ENCODE results near the gene KCTD18. TPM values are rescaled to one million over a fixed set of nuclear protein-coding genes. Genes with fewer than 3 reads are reported as not detected.

Gene KCTD18
- total and polyA plus RNA-seq, 2 of the 8 experiments (the other 6 are each of a cell fraction or from before 2014, with no cell fraction given) = 1.6 to 3.1 TPM

DNA sequence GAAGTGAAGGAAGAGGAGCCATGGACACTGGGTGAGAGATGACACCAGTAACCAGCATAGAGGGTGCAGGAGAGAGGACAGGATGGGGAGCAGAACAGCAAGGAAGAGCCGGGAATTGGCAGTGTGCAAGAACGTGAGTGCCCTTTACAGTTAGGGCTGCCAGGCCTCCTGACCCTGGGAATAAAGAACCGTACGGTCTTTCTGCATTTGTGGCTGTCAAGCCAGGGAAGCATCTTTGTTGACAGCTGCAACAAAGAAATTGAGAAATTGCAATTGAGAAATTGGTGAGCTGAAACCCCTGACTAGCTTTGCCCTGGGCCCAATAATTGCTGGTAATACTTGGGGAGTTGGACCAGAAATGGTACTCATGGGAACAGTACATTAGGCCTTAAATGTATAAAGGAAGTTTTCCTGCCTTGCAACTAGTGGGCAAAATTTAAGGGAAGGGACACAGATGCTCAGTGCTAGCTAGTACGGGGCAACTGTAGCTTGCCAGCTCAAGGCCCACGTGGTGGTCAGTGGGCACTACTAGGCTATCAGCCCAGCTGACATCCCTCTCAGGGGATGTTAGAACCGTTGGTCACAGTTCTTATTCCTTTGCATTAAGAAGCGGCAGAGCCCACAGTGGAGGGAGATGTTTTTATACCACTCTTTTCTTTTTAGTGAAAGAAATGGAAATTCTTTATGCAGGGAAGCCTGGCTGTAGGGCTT is 56.6 kb downstream of the KCTD18 start:
- Histone ChIP-seq H2AFZ (ENCODE audit: low read length) (no peak overlapping the region), H3K4me3 (ENCODE audit: extremely low read depth in 1 of 4, insufficient read depth in 2 of 4, low read depth in 3 of 4, low read length in 4 of 4) (no peak overlapping the region), H2BK5ac (ENCODE audit: low read depth, low read length) (0 out of 2 replicates have a peak overlapping the region, but pooled peaks have one; percentile 15), H3K79me2 (ENCODE audit: control insufficient read depth in 1 of 2, insufficient read depth in 2 of 2, low read length in 2 of 2) (no peaks in the 10 kb centered on the region), H3K27ac (ENCODE audit: low read depth, low read length) (no peak overlapping the region), H2BK12ac (ENCODE audit: low read depth, low read length) (no peak overlapping the region), H3K36me3 (ENCODE audit: control insufficient read depth in 2 of 4, insufficient read depth in 4 of 4, low read length in 3 of 4) (peaks cover 2 to 27% (median 12%) of the 10 kb centered on the region in 4 experiments; a peak in 6 of 8 replicates), H3K9ac (replicated peaks in 1 of 4; ENCODE audit: extremely low read depth in 1 of 4, low read depth in 3 of 4, low read length in 3 of 4) (no peak overlapping the region), H3K23ac (ENCODE audit: insufficient read length) (no peak overlapping the region), H2BK20ac (ENCODE audit: low read length) (no peak overlapping the region), H4K8ac (ENCODE audit: extremely low read depth, insufficient read depth, low read length) (no peak overlapping the region), H3K4me2 (ENCODE audit: insufficient read depth in 1 of 2, low read depth in 2 of 2, low read length in 2 of 2) (no peak overlapping the region), H2BK120ac (replicated peaks; ENCODE audit: low read depth, low read length) (no peak overlapping the region), H2AK5ac (ENCODE audit: low read depth, low read length) (no peak overlapping the region), H3K23me2 (ENCODE audit: low read depth, low read length) (no peaks in the 10 kb centered on the region), H3K27me3 (replicated peaks in 1 of 4; ENCODE audit: control insufficient read depth in 3 of 4, extremely low read depth in 1 of 4, insufficient read depth in 3 of 4, low read length in 3 of 4) (no peaks in the 10 kb centered on the region), H2BK15ac (ENCODE audit: low read length) (no peak overlapping the region), H4K20me1 (replicated peaks in 1 of 2; ENCODE audit: control insufficient read depth in 1 of 2, insufficient read depth in 2 of 2, low read length in 2 of 2) (peaks cover 0 to 3% of the 10 kb centered on the region in 2 experiments), H3K18ac (ENCODE audit: extremely low read depth, low read length) (no peak overlapping the region), H4K91ac (replicated peaks; ENCODE audit: insufficient read length, low read length) (no peak overlapping the region), H3K14ac (ENCODE audit: insufficient read length) (no peak overlapping the region), H3K4me1 (replicated peaks in 1 of 4; ENCODE audit: control insufficient read depth in 3 of 4, insufficient read depth in 4 of 4, low read length in 3 of 4) (peaks cover 0 to 4% (median 1%) of the 10 kb centered on the region in 4 experiments; a peak in 3 of 7 replicates), H3K56ac (replicated peaks; ENCODE audit: insufficient read length, low read depth, low read length) (no peak overlapping the region), H3K79me1 (ENCODE audit: low read depth, low read length) (no peaks in the 10 kb centered on the region), H4K5ac (ENCODE audit: insufficient read length, low read depth, low read length) (no peak overlapping the region), H3K9me3 (ENCODE audit: insufficient read depth in 2 of 2, low read depth in 1 of 2, low read length in 1 of 2) (no peaks in the 10 kb centered on the region), H3K4ac (replicated peaks; ENCODE audit: insufficient read length, low read depth, low read length) (no peak overlapping the region)
- DNase-seq (ENCODE audit: low read depth in 1 of 2, low spot score in 2 of 2) (no peak), FAIRE-seq (no peak)
- 90% methylated on average over 8 of the region's 8 CpGs; no CpG with 5 or more reads in 1 of the 2 experiments for WGBS, 2 experiments (ENCODE audit: extremely low coverage in 1 of 2, insufficient coverage in 1 of 2, insufficient read length in 1 of 2, insufficient replicate concordance in 2 of 2, low coverage in 1 of 2, low lambda C conversion rate in 2 of 2, missing lambda C conversion rate in 1 of 2)
- CTCF ChIA-PET (ENCODE audit: partially characterized antibody) = interaction anchor here (2.2 kb wide), 1 partner anchor 19 kb away, joined by 8 read pairs; no protein-coding TSS in a partner anchor
- POLR2A ChIA-PET (ENCODE audit: partially characterized antibody) = interaction anchor here (0.7 to 1.8 kb wide), 2 partner anchors 9 to 656 kb away, joined by 3 to 5 read pairs; no protein-coding TSS in a partner anchor
- TF ChIP-seq SIN3A (conservative IDR thresholded peaks at IDR 0.05 in 1 of 2, IDR thresholded peaks at IDR 0.05 in 1 of 2; ENCODE audit: low read depth in 1 of 2, low read length in 2 of 2) (no peak), POLR2A (IDR thresholded peaks at IDR 0.05; ENCODE audit: control extremely low read depth in 1 of 2, low read depth in 2 of 2, low read length in 2 of 2) (peak in 1 of 2 experiments; percentile 46; a peak in 1 of 3 replicates), POLR2AphosphoS5 (IDR thresholded peaks at IDR 0.05; ENCODE audit: low read depth, low read length) (peak; percentile 38; the same call in 1 of the 2 replicates), FOSL1 (IDR thresholded peaks at IDR 0.05; ENCODE audit: insufficient read depth, low read depth, low read length) (no peak), GABPA (IDR thresholded peaks at IDR 0.05; ENCODE audit: borderline replicate concordance, insufficient read depth, low read length) (no peak), RAD21 (IDR thresholded peaks at IDR 0.05 in 1 of 2, conservative IDR thresholded peaks at IDR 0.05 in 1 of 2; ENCODE audit: low read depth in 2 of 2, low read length in 2 of 2) (no peak), EP300 (IDR thresholded peaks at IDR 0.05; ENCODE audit: borderline replicate concordance in 1 of 2, low read depth in 2 of 2, low read length in 2 of 2) (no peak)
- TF ChIP-seq, protein P1, sequence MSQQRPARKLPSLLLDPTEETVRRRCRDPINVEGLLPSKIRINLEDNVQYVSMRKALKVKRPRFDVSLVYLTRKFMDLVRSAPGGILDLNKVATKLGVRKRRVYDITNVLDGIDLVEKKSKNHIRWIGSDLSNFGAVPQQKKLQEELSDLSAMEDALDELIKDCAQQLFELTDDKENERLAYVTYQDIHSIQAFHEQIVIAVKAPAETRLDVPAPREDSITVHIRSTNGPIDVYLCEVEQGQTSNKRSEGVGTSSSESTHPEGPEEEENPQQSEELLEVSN (IDR thresholded peaks at IDR 0.05) = no peak
